ENCODE measurements around the gene PRKCD. TPM values are rescaled to one million over a fixed set of nuclear protein-coding genes. Genes with fewer than 3 reads are reported as not detected.

The PRKCD gene
- total RNA-seq, 1 experiment from 2014 or later, result 19.2 TPM

GRCh38 chr3:53134631-53135232 is 26.3 kb upstream of the PRKCD start (continued):
- TF ChIP-seq CTCF (IDR thresholded peaks at IDR 0.05) (peak; percentile 54), ZNF138 (CRISPR knock-in tag; conservative IDR thresholded peaks at IDR 0.05) (0 out of 2 replicates have a peak, but pooled peaks have one; percentile 25), ZNF512 (CRISPR knock-in tag; IDR thresholded peaks at IDR 0.05; ENCODE audit: borderline replicate concordance) (no peak)

- H3K4me3 Mint-ChIP-seq, result no peak overlapping the region
- TF ChIP-seq E2F5 (CRISPR knock-in tag; IDR thresholded peaks at IDR 0.05), result no peak
- TF ChIP-seq SOX15 (CRISPR knock-in tag; IDR thresholded peaks at IDR 0.05), result no peak
- no peak for TF ChIP-seq ATF3 (CRISPR knock-in tag; conservative IDR thresholded peaks at IDR 0.05)
- TF ChIP-seq ATF2 (CRISPR knock-in tag; IDR thresholded peaks at IDR 0.05; ENCODE audit: borderline replicate concordance, low read depth), result no peak
- TF ChIP-seq ATF6 (CRISPR knock-in tag; IDR thresholded peaks at IDR 0.05), result no peak
- no peak for TF ChIP-seq ZNF416 (CRISPR knock-in tag; IDR thresholded peaks at IDR 0.05)
- TF ChIP-seq ZNF281 (CRISPR knock-in tag; IDR thresholded peaks at IDR 0.05), result no peak
- no peak for TF ChIP-seq MYBL2 (CRISPR knock-in tag; IDR thresholded peaks at IDR 0.05)
- no peak for TF ChIP-seq NR2C2 (CRISPR knock-in tag; IDR thresholded peaks at IDR 0.05)
- no peak for TF ChIP-seq GRHL2 (CRISPR knock-in tag; IDR thresholded peaks at IDR 0.05; ENCODE audit: insufficient replicate concordance, severe bottlenecking)
- no peak for TF ChIP-seq EMX1 (CRISPR knock-in tag; IDR thresholded peaks at IDR 0.05)
- no peak for TF ChIP-seq SMAD4 (CRISPR knock-in tag; IDR thresholded peaks at IDR 0.05)
- no peaks in the 10 kb centered on the region for H3K36me3 Mint-ChIP-seq
- DNase-seq (ENCODE audit: low spot score) (no peak), ATAC-seq (no peak)
- H3K27ac Mint-ChIP-seq, result no peak overlapping the region
- ChIA-PET CTCF (interaction anchor here (1.0 to 1.5 kb wide), 3 partner anchors 23 to 39 kb away, joined by 3 to 5 read pairs (median 4); partner anchors contain the start of gene PRKCD), POLR2A (no interaction called here)
- peaks cover 3% of the 10 kb centered on the region; the same call in 1 of the 2 replicates for H3K4me1 Mint-ChIP-seq
- H3K27me3 Mint-ChIP-seq (ENCODE audit: low read depth), result no peaks in the 10 kb centered on the region
- H3K9me3 Mint-ChIP-seq, result no peaks in the 10 kb centered on the region
Observed at GRCh38 chr3:53137221-53137620, 23.8 kb upstream of the PRKCD start.
